GM12864 (cell line): ENCODE data around the gene CSGALNACT2.

Experiments used
- DNase-seq: peaks from one replicate; pipeline ENCODE4 v3.0.0-alpha.2; 2011; ENCODE audit warnings: low read depth
- H3K4me3 ChIP-seq: 2 replicates; pipeline ENCODE4 v1.5.1; 2011; ENCODE audit warnings: mild to moderate bottlenecking, low read depth, low read length, control low read depth
- CTCF ChIP-seq: IDR thresholded peaks from 2 replicates; pipeline ENCODE4 v1.5.1; 2011; ENCODE audit warnings: low read depth, mild to moderate bottlenecking, moderate library complexity, low read length, control low read depth, inconsistent platforms; ENCODE audit errors: missing control alignments

CSGALNACT2 gene

GRCh38 chr10:43121444-43121843 is 16.8 kb upstream of the CSGALNACT2 start:
- no peak overlapping the region for H3K4me3 ChIP-seq
- TF ChIP-seq CTCF: no peak
- no peak for DNase-seq

GRCh38 chr10:43122096-43122495 is 16.1 kb upstream of the CSGALNACT2 start:
- DNase-seq: no peak
- TF ChIP-seq CTCF: no peak
- no peak overlapping the region for H3K4me3 ChIP-seq

- H3K4me3 ChIP-seq: no peak overlapping the region
- DNase-seq: no peak
- TF ChIP-seq CTCF: no peak
Observed at GRCh38 chr10:43122826-43123225, 15.4 kb upstream of the CSGALNACT2 start.

- no peak for DNase-seq
- H3K4me3 ChIP-seq: no peak overlapping the region
- no peak for TF ChIP-seq CTCF
Observed at GRCh38 chr10:43123361-43124093, 14.7 kb upstream of the CSGALNACT2 start.

GRCh38 chr10:43124094-43124521 is 14.1 kb upstream of the CSGALNACT2 start:
- no peak for DNase-seq
- no peak overlapping the region for H3K4me3 ChIP-seq
- no peak for TF ChIP-seq CTCF

- no peak for TF ChIP-seq CTCF
- no peak for DNase-seq
- no peak overlapping the region for H3K4me3 ChIP-seq
Observed at GRCh38 chr10:43124574-43125273, 13.5 kb upstream of the CSGALNACT2 start.

- no peak for DNase-seq
- H3K4me3 ChIP-seq: no peak overlapping the region
- TF ChIP-seq CTCF: no peak
Observed at GRCh38 chr10:43125274-43125845, 12.9 kb upstream of the CSGALNACT2 start.
